OCI-LY1 (cell line): ENCODE data around the gene C19orf67.

Source experiments
- CTCF ChIP-seq: fragments of 200-600 bp; sonication (generic), shearing (Covaris generic); IDR thresholded peaks from 2 replicates; pipeline ENCODE4 v1.5.1; 2017; ENCODE audit warnings: mild to moderate bottlenecking, antibody characterized with exemption, low read length, moderate library complexity, mixed read lengths
- EZH2 ChIP-seq: fragments of 200-600 bp; sonication (generic), shearing (Covaris generic); IDR thresholded peaks from 2 replicates; pipeline ENCODE4 v1.8.0; 2017; ENCODE audit warnings: borderline replicate concordance, mixed run types, mild to moderate bottlenecking, antibody characterized with exemption, low read length, moderate library complexity, mixed read lengths

GRCh38 chr19:14056069-14056666 is 29.4 kb downstream of the C19orf67 start:
- TF ChIP-seq CTCF: no peak
- no peak for TF ChIP-seq EZH2
